ENCODE results near the gene ACKR2.

GRCh38 chr3:42786631-42787030 lies 22.6 kb upstream of the ACKR2 start:
- TF ChIP-seq, protein P1, sequence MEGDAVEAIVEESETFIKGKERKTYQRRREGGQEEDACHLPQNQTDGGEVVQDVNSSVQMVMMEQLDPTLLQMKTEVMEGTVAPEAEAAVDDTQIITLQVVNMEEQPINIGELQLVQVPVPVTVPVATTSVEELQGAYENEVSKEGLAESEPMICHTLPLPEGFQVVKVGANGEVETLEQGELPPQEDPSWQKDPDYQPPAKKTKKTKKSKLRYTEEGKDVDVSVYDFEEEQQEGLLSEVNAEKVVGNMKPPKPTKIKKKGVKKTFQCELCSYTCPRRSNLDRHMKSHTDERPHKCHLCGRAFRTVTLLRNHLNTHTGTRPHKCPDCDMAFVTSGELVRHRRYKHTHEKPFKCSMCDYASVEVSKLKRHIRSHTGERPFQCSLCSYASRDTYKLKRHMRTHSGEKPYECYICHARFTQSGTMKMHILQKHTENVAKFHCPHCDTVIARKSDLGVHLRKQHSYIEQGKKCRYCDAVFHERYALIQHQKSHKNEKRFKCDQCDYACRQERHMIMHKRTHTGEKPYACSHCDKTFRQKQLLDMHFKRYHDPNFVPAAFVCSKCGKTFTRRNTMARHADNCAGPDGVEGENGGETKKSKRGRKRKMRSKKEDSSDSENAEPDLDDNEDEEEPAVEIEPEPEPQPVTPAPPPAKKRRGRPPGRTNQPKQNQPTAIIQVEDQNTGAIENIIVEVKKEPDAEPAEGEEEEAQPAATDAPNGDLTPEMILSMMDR (IDR thresholded peaks at IDR 0.05; ENCODE audit: borderline replicate concordance, extremely low read depth, low read length, poor library complexity, severe bottlenecking), result no peak
- no peak for TF ChIP-seq EZH2 (IDR thresholded peaks at IDR 0.05; ENCODE audit: borderline replicate concordance, low read depth, low read length, severe bottlenecking)

Data from DND-41 (cell line).